ENCODE measurements around the gene SLC39A9.
"Not testable (repeated sequence)": the region's sequence is repeated elsewhere in the genome, so short reads cannot be mapped to it uniquely, and the experiment has no call there.

Gene SLC39A9

GRCh38 chr14:69370061-69370460 lies 28.4 kb upstream of the SLC39A9 start:
- DNase-seq: no peak

- no peak for DNase-seq
These were observed 26.3 kb upstream of the SLC39A9 start for GRCh38 chr14:69372146-69372545.

DNA sequence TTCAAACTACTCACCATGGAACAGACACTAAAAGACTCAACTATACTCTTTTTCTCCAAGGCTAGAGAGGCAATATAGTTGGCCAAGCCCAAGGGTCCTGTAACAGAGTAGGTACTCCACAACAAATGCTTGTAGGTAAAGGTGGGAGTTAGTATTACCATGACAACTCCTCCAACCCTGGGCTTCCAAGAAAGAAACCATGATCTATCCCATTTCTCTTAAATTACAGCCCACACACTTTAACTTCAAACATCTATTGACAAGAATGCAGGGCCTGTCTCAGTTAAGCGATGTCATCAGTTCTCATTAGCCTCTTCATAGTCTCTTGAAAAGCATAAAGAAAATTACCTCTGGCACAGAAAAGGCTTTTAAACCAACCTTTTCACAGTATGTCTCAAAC lies 25.4 kb upstream of the SLC39A9 start:
- DNase-seq: no peak

DNA sequence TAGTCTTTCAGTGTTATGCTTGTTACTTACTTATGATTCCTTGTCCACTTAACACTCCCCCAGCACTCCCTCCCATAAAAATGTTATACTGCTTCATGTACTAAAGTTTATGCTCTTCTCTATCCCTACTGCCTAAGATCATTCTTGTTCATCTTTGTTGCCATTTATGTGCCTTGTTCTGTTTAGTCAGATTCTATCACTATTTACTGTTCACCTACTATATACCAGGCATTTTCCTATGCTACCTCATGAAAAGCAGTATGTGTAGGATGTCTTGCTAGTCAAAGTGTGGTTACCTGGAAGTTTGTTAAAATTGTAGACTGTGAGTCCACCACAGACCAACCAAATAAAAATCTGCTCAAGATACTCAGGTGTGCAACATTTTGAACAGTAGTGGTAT lies 24.3 kb upstream of the SLC39A9 start:
- DNase-seq: no peak

DNA sequence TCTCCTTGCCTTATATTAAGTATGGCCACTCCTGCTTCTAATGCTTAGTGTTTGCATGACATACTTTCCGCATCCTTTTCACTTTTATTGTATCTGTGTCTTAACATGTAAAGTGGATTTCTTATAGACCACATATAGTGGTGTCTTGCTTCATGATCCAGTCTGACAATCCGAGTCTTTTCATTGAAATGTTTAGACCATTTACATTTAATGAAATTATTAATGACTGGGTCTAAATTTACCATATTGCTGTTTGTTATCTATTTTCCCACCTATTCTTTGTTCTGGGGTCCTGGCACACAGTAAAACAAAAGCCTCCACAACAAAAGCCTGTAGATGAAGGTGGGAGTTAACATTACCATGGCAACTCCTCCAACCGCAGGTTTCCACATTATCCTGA lies 23.3 kb upstream of the SLC39A9 start:
- no peak for DNase-seq

DNA sequence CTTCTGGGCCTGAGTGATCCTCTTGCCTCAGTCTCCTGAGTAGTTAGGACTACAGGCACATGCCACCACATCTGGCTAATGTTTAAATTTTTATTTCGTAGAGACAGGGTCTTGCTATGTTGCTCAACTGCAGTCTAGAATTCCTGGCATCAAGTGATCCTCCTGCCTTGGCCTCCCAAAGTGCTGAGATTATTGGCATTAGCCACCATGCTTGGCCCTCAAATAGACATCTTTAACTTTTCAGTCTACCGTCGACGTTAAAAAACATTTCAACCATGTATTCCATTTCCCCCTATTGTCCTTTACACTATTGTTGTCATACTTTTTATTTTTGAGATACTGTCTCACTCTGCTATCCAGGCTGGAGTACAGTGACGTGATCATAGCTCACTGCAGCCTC lies 22.8 kb upstream of the SLC39A9 start:
- no peak for DNase-seq

DNA sequence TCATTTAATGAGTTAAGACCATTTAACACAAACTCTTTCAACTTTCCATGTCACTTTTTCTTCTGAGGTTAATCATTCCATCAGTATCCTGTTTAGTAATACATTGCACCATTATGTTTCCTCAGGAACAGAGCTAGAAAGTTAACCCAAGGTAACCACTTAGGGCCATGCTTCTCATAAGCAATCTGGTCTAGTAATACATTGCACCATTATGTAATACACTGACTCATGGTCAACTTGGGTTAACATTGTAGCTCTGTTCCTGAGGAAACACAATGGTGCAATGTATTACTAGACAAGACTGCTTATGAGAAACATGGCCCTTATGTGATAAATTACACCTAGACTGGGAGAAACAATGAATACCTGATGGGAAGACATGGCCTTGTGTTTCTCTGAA lies 22.1 kb upstream of the SLC39A9 start:
- no peak for DNase-seq

DNA sequence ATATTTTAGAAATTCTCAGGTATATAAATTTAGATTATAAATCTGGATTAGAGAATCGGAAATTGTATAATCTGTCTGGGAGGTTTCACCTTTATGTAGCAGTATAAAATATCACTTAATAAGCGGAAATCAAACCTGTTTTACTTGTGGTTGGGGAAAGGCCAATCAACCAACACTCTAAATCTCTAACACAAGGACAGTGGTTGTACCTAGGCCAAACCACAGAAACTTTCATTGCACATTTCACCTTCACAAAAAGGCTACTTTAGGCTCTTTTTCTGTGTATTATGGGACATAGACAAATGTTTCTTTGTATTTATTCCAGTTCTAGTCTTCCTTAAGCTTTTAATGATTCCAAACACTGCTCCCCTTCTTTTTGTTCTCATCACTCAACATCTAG lies 20.2 kb upstream of the SLC39A9 start:
- DNase-seq: no peak

GRCh38 chr14:69387311-69387710 lies 11.2 kb upstream of the SLC39A9 start:
- no peak for DNase-seq

DNA sequence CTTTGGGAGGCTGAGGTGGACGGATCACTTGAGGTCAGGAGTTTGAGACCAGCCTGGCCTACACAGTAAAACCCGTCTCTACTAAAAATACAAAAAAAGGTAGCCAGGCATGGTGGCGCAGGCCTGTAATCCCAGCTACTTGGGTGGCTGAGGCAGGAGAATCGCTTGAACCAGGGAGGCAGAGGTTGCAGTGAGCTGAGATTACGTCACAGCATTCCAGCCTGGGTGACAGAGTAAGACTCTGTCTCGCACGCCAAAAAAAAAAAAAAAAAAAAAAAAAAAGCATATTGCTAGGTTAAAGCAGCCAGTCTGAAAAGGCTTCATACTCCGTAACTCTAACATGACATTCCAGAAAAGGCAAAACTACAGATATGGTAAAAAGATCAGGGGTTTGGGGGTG lies 7.1 kb upstream of the SLC39A9 start:
- not testable (repeated sequence) for DNase-seq

DNA sequence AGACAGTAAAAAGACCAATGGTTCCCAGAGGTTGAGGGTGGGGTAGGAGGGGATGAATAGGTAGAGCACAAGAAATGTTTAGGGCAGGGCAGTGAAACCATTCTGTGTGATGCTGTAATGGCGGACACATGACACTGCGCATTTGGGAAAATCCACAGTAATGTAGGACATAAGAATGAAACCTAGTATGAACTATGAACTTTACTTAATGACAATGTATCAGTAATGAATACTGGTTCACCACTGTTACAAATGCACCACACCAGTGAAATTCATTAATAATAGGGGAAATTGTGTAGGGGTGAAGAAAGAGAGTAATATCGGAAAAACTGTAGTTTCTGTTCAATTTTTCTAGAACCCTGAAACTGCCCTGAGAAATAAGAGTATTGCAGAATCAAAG lies 6.0 kb upstream of the SLC39A9 start:
- DNase-seq: no peak

DNA sequence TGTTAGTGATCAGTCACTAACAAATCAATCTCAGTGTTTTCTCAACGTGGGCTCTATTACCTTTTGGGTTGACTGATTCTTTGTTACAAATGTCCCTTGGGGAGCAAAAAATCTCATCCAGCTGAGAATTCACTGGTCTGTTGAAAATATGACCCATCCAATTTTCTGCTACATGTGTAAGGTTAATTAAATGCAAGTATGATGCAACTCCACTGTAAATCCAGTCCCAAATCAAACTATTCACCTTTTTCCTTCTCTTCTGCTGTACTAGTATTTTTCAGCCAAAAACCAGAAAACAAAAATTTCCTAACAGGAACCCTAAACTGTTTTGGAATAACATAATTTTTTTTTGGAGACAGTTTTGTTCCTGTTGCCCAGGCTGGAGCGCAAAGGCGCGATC lies 2.6 kb upstream of the SLC39A9 start:
- DNase-seq: no peak

DNA sequence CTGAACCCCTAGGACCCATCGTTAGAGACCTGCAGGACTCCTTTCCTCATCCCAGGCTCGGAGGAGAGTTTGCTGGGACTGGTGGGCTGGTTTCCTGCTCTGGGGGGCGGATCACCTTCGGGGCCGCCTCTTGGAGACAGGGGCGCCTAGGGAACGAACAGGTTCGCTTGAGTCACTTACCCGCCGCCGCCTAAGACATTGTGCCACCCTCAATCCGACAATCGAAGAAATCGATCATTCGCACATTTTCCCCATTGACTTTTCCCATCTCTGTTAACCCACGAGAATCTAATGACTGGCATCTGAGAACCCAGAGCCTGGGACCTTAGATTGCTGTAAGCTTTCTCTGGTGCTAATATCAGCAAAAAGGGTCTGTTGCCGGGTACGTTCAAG lies 322 bp downstream of the SLC39A9 start:
- DNase-seq: no peak

DNA sequence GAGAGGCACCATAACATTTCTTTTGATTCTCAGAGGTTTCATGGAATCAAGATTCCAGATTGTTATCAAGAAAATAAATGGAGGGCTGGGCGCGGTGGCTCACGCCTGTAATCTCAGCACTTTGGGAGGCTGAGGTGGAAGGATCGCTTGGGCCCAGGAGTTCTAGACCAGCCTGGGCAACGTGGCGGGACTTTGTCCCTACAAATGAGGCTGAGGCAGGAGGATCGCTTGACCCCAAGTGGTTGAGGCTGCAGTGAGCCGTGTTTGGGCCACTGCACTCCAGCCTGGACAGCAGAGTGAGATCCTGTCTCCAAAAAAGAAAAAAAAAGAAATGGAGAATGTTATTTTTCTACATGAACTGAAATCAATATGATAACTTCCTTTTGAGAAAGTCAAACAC lies 1.3 kb downstream of the SLC39A9 start:
- no peak for DNase-seq

DNA sequence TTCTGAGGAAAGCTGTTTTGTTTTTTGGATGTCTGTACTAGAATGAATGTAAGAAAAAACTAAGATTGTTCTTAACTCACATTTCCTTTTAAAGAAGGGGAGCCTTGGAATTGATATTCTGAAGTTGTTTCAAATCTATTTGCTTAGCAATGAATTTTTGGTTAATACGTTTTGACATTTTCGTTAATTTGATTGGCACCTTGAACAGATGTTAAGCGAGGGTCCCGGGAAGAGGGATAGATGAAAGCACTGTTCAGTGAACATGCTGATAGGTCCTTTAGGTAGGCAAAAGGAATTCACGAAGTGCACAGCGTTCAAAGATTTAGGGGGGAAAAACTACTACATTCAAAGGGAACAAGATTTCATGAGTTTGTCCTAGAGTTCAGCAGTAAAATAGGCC lies 1.7 kb downstream of the SLC39A9 start:
- no peak for DNase-seq

DNA sequence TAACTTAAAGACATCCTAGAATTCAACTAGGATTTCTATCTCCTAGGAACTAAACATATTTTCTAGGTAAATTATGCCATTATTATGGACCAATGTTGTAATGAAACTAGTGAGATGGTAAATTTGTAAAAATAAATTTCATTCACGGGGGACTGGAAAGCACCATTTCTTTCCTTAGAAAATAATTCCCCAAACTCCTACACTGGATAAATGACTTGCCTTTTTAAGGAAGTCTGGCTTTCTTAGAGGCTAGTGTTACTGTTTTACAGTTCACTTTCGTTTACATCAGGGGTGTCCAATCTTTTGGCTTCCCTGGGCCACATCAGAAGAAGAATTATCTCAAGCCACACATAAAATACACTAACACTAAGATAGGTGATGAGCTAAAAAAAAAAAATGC lies 3.3 kb downstream of the SLC39A9 start:
- DNase-seq: no peak

GRCh38 chr14:69404478-69404877 lies 6.0 kb downstream of the SLC39A9 start:
- no peak for DNase-seq

DNA sequence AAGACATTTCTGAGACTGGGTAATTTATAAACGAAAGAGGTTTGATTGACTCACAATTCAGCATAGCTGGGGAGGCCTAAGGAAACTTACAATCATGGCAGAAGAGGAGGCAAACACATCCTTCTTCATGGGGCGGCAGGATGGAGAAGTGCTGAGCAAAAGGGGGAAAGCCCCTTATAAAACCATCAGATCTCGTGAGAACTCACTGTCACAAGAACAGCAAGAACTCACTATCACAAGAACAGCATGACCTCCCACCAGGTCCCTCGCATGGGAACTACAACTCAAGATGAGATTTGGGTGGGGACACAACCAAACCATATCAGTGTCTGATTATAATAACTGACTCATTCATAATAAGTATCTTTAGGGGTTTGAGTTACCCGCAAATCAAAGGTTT lies 6.4 kb downstream of the SLC39A9 start:
- DNase-seq: no peak

GRCh38 chr14:69405762-69406161 lies 7.3 kb downstream of the SLC39A9 start:
- DNase-seq: no peak

- no peak for DNase-seq
These were observed 10.0 kb downstream of the SLC39A9 start for GRCh38 chr14:69408331-69408960.

DNA sequence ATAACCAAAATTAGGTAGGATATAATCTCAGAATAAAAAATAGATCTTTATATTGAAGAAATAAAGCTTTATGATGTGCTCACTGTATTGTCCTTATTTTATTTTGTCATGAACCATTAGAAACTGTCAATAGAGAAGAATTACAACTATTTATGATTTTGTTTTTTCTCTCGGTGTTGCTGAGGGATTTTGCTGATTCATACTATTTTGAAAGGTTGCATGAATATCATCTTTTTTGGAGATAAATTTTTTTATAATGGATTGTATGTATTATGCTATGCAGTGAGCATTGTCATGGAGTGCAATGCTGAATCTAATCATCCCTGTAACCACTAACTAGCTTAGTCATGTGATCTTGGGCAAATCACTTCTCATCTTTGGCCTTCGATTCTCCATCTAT lies 15.0 kb downstream of the SLC39A9 start:
- no peak for DNase-seq

- not testable (repeated sequence) for DNase-seq
These were observed 17.6 kb downstream of the SLC39A9 start for GRCh38 chr14:69416087-69416486.

DNA sequence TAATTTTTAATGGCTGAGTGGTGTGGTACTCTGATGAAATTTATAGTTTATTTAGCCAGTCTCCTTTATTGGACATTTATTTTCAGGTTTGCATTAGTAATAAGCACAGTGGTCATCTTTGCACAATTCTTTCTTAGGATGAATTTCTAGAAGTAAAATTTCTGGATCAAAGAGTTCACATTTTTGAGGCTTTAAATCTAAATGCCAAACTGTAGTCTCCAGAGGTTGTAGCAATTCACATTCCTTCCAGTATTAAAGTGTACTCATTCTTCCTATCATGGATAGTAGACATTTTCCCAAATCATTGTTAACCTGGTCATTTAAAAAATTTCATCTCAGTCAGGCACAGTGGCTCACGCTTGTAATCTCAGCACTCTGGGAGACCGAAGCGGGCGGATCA lies 24.8 kb downstream of the SLC39A9 start:
- DNase-seq: no peak

DNA sequence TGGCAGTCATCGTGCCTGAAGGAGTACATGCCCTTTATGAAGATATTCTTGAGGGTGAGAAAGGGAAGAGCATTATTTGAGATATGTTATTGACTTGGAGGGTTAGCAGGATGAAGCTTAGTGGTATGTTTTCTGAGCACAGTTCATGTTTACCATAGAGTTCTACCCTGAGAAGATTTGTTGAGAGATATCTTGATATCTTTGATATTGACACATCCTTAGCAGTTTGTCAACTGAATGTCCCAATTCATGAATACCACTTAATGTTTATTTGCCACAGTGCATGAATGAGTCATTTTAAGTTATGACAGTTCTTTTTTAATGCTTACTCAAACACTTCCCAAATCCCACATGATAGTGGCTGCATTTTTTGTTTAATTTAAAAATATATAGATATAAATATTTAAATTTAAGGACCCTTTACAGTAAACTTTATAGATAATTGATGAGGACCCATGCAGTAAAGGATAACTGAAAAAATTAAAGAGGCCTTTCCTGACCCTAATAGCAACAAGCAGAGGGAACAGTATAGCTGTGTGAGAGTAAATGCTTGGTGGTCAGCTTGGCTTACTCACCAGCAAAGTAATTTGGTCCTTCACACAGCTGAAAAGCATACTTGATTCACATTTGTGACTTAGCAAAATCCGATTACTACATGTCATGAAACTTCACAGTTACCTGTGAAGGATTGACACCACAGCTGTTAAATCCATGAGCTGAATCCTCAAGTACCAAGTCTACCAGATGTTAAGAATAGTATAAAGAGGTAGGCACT lies 25.8 kb downstream of the SLC39A9 start:
- no peak for DNase-seq

- no peak for DNase-seq
These were observed 29.1 kb downstream of the SLC39A9 start for GRCh38 chr14:69427596-69427995.
